Astrocyte (in vitro differentiated cells and primary cell): ENCODE results near the gene GOLPH3. TPM values are rescaled to one million over a fixed set of nuclear protein-coding genes. Genes with fewer than 3 reads are reported as not detected.

Experiments used
- DNase-seq: peaks from one replicate; pipeline ENCODE4 v3.0.0-alpha.2; 2010; ENCODE audit warnings: low read depth
- FAIRE-seq: peaks from 2 replicates; lab custom pipeline; 2011; peaks lifted over from hg19 to GRCh38; lab: Jason Lieb, UNC
- H2AFZ ChIP-seq: 2 replicates; pipeline ENCODE4 v1.6.0; 2012; ENCODE audit warnings: low read depth, low read length, inconsistent platforms
- H3K27ac ChIP-seq: 2 replicates; pipeline ENCODE4 v1.5.1; 2011; ENCODE audit warnings: low read depth, low read length, inconsistent platforms
- H3K27me3 ChIP-seq: 2 replicates; pipeline ENCODE4 v1.6.0; 2011; ENCODE audit warnings: low read length, inconsistent platforms; ENCODE audit not compliant: insufficient read depth
- H3K36me3 ChIP-seq: 2 replicates; pipeline ENCODE4 v1.5.1; 2011; ENCODE audit warnings: low read length, inconsistent platforms; ENCODE audit not compliant: insufficient read depth
- H3K4me1 ChIP-seq: 2 replicates; pipeline ENCODE4 v1.5.1; 2011; ENCODE audit warnings: low read length, inconsistent platforms; ENCODE audit not compliant: insufficient read depth
- H3K4me2 ChIP-seq: 2 replicates; pipeline ENCODE4 v1.6.0; 2012; ENCODE audit warnings: low read length, inconsistent platforms
- H3K4me3 ChIP-seq: 2 replicates; pipeline ENCODE4 v1.5.1; 2011; ENCODE audit warnings: low read depth, mild to moderate bottlenecking, low read length, inconsistent platforms; ENCODE audit not compliant: insufficient read depth
- H3K79me2 ChIP-seq: 2 replicates; pipeline ENCODE4 v1.6.0; 2012; ENCODE audit warnings: mild to moderate bottlenecking, low read length, inconsistent platforms; ENCODE audit not compliant: insufficient read depth
- H3K9ac ChIP-seq: 2 replicates; pipeline ENCODE4 v1.6.0; 2012; ENCODE audit warnings: mild to moderate bottlenecking, low read length, inconsistent platforms
- H3K9me3 ChIP-seq: 2 replicates; pipeline ENCODE4 v1.5.1; 2012; ENCODE audit warnings: low read depth, mild to moderate bottlenecking, low read length, inconsistent platforms; ENCODE audit not compliant: insufficient read depth
- H4K20me1 ChIP-seq: 2 replicates; pipeline ENCODE4 v1.6.0; 2012; ENCODE audit warnings: low read length, inconsistent platforms; ENCODE audit not compliant: insufficient read depth
- H3K27ac Mint-ChIP-seq: one replicate; pipeline ENCODE4 v1.8.0; 2021; ENCODE audit warnings: mild to moderate bottlenecking, mixed read lengths; ENCODE audit not compliant: unreplicated experiment
- H3K27me3 Mint-ChIP-seq: one replicate; pipeline ENCODE4 v1.8.0; 2021; ENCODE audit warnings: low read depth, mixed read lengths; ENCODE audit not compliant: unreplicated experiment
- H3K36me3 Mint-ChIP-seq: one replicate; pipeline ENCODE4 v1.8.0; 2021; ENCODE audit warnings: low read depth, mixed read lengths; ENCODE audit not compliant: unreplicated experiment
- H3K4me1 Mint-ChIP-seq: one replicate; pipeline ENCODE4 v1.8.0; 2021; ENCODE audit warnings: low read depth, mixed read lengths; ENCODE audit not compliant: unreplicated experiment
- H3K4me3 Mint-ChIP-seq: one replicate; pipeline ENCODE4 v1.8.0; 2021; ENCODE audit warnings: mild to moderate bottlenecking, moderate library complexity, mixed read lengths; ENCODE audit not compliant: unreplicated experiment
- H3K9me3 Mint-ChIP-seq: one replicate; pipeline ENCODE4 v1.8.0; 2021; ENCODE audit warnings: mild to moderate bottlenecking, mixed read lengths; ENCODE audit not compliant: unreplicated experiment
- EZH2 ChIP-seq: IDR thresholded peaks from 2 replicates; pipeline ENCODE4 v1.6.1; 2012; ENCODE audit warnings: mild to moderate bottlenecking, low read length, inconsistent platforms; ENCODE audit not compliant: insufficient read depth
- total RNA-seq: library from RNA; stranded (reverse); gene quantifications from 2 replicates; pipeline ENCODE4 v1.2.1, GENCODE V29; 2021
- TF ChIP-seq, protein P1 (sequence below): IDR thresholded peaks from 2 replicates; pipeline ENCODE4 v1.5.1; 2011; ENCODE audit warnings: low read depth, mild to moderate bottlenecking, inconsistent platforms, low read length, moderate library complexity; ENCODE audit not compliant: insufficient read depth

Gene GOLPH3
- total RNA-seq, 1 donor from 2014 or later: 114 TPM

GRCh38 chr5:32163785-32164184, 10.3 kb downstream of the GOLPH3 start:
- Histone ChIP-seq H3K36me3 (peaks cover 16% of the 10 kb centered on the region), H3K9me3 (no peaks in the 10 kb centered on the region), H2AFZ (no peak overlapping the region), H3K9ac (no peak overlapping the region), H3K4me1 (no peaks in the 10 kb centered on the region), H3K79me2 (peaks cover 97% of the 10 kb centered on the region), H3K4me2 (no peak overlapping the region), H3K27me3 (no peaks in the 10 kb centered on the region), H3K4me3 (no peak overlapping the region), H4K20me1 (peaks cover 86% of the 10 kb centered on the region), H3K27ac (no peak overlapping the region)
- peaks cover 7% of the 10 kb centered on the region for H3K36me3 Mint-ChIP-seq
- H3K27me3 Mint-ChIP-seq: no peaks in the 10 kb centered on the region
- peaks cover 7% of the 10 kb centered on the region for H3K4me1 Mint-ChIP-seq
- no peaks in the 10 kb centered on the region for H3K9me3 Mint-ChIP-seq
- TF ChIP-seq, protein P1, sequence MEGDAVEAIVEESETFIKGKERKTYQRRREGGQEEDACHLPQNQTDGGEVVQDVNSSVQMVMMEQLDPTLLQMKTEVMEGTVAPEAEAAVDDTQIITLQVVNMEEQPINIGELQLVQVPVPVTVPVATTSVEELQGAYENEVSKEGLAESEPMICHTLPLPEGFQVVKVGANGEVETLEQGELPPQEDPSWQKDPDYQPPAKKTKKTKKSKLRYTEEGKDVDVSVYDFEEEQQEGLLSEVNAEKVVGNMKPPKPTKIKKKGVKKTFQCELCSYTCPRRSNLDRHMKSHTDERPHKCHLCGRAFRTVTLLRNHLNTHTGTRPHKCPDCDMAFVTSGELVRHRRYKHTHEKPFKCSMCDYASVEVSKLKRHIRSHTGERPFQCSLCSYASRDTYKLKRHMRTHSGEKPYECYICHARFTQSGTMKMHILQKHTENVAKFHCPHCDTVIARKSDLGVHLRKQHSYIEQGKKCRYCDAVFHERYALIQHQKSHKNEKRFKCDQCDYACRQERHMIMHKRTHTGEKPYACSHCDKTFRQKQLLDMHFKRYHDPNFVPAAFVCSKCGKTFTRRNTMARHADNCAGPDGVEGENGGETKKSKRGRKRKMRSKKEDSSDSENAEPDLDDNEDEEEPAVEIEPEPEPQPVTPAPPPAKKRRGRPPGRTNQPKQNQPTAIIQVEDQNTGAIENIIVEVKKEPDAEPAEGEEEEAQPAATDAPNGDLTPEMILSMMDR: no peak
- no peak for TF ChIP-seq EZH2
- DNase-seq: no peak
- no peak for FAIRE-seq
- no peak overlapping the region for H3K27ac Mint-ChIP-seq
- H3K4me3 Mint-ChIP-seq: no peak overlapping the region

GRCh38 chr5:32163053-32163452, 11.1 kb downstream of the GOLPH3 start:
- Histone ChIP-seq H4K20me1 (peaks cover 86% of the 10 kb centered on the region), H3K9me3 (no peaks in the 10 kb centered on the region), H3K4me2 (no peak overlapping the region), H3K27me3 (no peaks in the 10 kb centered on the region), H3K79me2 (peaks cover 97% of the 10 kb centered on the region), H2AFZ (no peak overlapping the region), H3K4me3 (no peak overlapping the region), H3K4me1 (no peaks in the 10 kb centered on the region), H3K27ac (no peak overlapping the region), H3K36me3 (peaks cover 9% of the 10 kb centered on the region), H3K9ac (no peak overlapping the region)
- DNase-seq (no peak), FAIRE-seq (no peak)
- no peaks in the 10 kb centered on the region for H3K9me3 Mint-ChIP-seq
- H3K36me3 Mint-ChIP-seq: peaks cover 4% of the 10 kb centered on the region
- H3K27me3 Mint-ChIP-seq: no peaks in the 10 kb centered on the region
- H3K27ac Mint-ChIP-seq: no peak overlapping the region
- TF ChIP-seq, protein P1: no peak
- no peak for TF ChIP-seq EZH2
- peaks cover 7% of the 10 kb centered on the region for H3K4me1 Mint-ChIP-seq
- H3K4me3 Mint-ChIP-seq: no peak overlapping the region

- FAIRE-seq (no peak), DNase-seq (no peak)
- Mint-ChIP-seq H3K27me3 (no peaks in the 10 kb centered on the region), H3K4me1 (no peaks in the 10 kb centered on the region), H3K9me3 (no peaks in the 10 kb centered on the region), H3K36me3 (no peaks in the 10 kb centered on the region), H3K27ac (no peak overlapping the region), H3K4me3 (no peak overlapping the region)
- Histone ChIP-seq H3K36me3 (no peaks in the 10 kb centered on the region), H3K79me2 (peaks cover 95% of the 10 kb centered on the region), H3K9me3 (no peaks in the 10 kb centered on the region), H3K4me3 (no peak overlapping the region), H3K4me2 (no peak overlapping the region), H3K4me1 (no peaks in the 10 kb centered on the region), H3K9ac (no peak overlapping the region), H3K27ac (no peak overlapping the region), H2AFZ (no peak overlapping the region), H3K27me3 (no peaks in the 10 kb centered on the region), H4K20me1 (peaks cover 86% of the 10 kb centered on the region)
- TF ChIP-seq, protein P1: no peak
- no peak for TF ChIP-seq EZH2
These were observed 13.9 kb downstream of the GOLPH3 start for GRCh38 chr5:32160228-32160627.
